Suprapubic skin (tissue), 4 donors: ENCODE results near the gene MARCHF10. TPM values are rescaled to one million over a fixed set of nuclear protein-coding genes. Genes with fewer than 3 reads are reported as not detected.

ENCODE experiments used
- DNase-seq, 2 donors: peaks; one replicate each; pipeline ENCODE4 v3.0.0-alpha.2; 2019; ENCODE audit warnings: low spot score in 2 of 2
- H3K27ac ChIP-seq: fragments of 200-600 bp; sonication (generic); one replicate; pipeline ENCODE4 v1.5.1; 2019
- H3K27me3 ChIP-seq: fragments of 200-600 bp; sonication (generic); one replicate; pipeline ENCODE4 v1.5.1; 2019
- H3K36me3 ChIP-seq: fragments of 200-600 bp; sonication (generic); one replicate; pipeline ENCODE4 v1.5.1; 2019
- H3K4me1 ChIP-seq: fragments of 200-600 bp; sonication (generic); one replicate; pipeline ENCODE4 v1.5.1; 2019
- H3K4me3 ChIP-seq: fragments of 200-600 bp; sonication (generic); one replicate; pipeline ENCODE4 v1.5.1; 2019; ENCODE audit warnings: mild to moderate bottlenecking
- H3K9me3 ChIP-seq: fragments of 200-600 bp; sonication (generic); one replicate; pipeline ENCODE4 v1.5.1; 2019
- EP300 ChIP-seq: sonication (generic); formaldehyde crosslinking; IDR thresholded peaks from one replicate; pipeline ENCODE4 v1.6.1; 2017; ENCODE audit warnings: antibody characterized with exemption
- POLR2A ChIP-seq, 2 donors: fragments of 450-650 bp; IDR thresholded peaks; one replicate each; pipeline ENCODE4 v1.6.1; 2017; ENCODE audit warnings: antibody characterized with exemption in 2 of 2, mild to moderate bottlenecking in 2 of 2, moderate library complexity in 2 of 2
- POLR2AphosphoS5 ChIP-seq, 3 donors: sonication (generic); formaldehyde crosslinking; IDR thresholded peaks; one replicate each; pipeline ENCODE4 v1.6.1; 2017; ENCODE audit warnings: antibody characterized with exemption in 3 of 3
- WGBS: methylation state at CpG from one replicate; pipeline ENCODE4 v1.1.5; 2018; 5-methylcytosine and 5-hydroxymethylcytosine counted together
- total RNA-seq, 4 donors: library from RNA; depleted of rRNA; stranded (reverse); fragments of >200 nt; gene quantifications; one replicate each; pipeline ENCODE4 v1.1.0, GENCODE V29; 2016
- TF ChIP-seq, protein P1 (sequence below), 2 donors: fragments of 200-600 bp in 1 of 2; fragments of 450-650 bp in 1 of 2; sonication (generic) in 1 of 2; IDR thresholded peaks; one replicate each; pipeline ENCODE4 v1.5.1; 2016 to 2019; ENCODE audit warnings: antibody characterized with exemption in 2 of 2, mild to moderate bottlenecking in 1 of 2, moderate library complexity in 1 of 2

MARCHF10 gene
- total RNA-seq, 4 donors from 2014 or later, result not detected

DNA sequence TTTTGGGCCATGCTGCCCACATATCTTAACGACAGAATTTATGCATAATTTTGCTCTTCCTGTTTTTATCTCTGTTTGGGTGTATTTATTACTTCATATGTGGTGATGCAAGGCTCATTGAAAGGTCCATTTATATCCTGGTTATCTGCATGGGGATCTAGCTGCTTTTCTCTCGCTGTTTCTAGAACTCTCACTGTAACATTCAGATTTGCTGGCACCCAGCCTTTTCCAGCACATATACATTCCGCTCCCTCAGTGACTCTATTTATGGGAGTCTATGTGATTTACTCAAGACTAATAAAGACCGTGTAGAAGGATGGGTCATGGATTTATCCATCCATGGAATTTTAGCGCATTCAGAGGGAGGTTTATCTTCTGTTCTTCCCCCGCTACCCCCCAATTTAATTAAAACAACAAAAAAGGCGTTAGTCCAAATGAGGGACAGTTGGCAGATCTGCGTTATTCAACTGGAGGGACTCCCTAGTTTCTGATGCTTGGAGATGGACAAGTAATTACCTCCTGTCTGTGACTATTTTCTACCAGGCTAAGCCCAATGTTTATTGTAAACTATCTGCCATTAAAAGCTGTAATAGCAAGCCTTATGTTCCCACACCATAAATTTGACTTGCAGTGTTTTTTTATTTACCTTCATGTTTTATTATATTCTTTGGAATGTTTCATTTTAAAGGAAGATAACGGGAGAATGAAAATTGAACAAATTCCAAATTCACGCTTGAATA, 19.8 kb upstream of the MARCHF10 start:
- TF ChIP-seq POLR2A (IDR thresholded peaks at IDR 0.05), result no peak
- Histone ChIP-seq H3K27ac (no peak overlapping the region), H3K4me3 (no peak overlapping the region), H3K27me3 (no peaks in the 10 kb centered on the region), H3K9me3 (no peaks in the 10 kb centered on the region), H3K36me3 (no peaks in the 10 kb centered on the region), H3K4me1 (peaks cover 13% of the 10 kb centered on the region)
- DNase-seq, result no peak
- 55% methylated on average over 10 of the region's 10 CpGs for WGBS

DNA sequence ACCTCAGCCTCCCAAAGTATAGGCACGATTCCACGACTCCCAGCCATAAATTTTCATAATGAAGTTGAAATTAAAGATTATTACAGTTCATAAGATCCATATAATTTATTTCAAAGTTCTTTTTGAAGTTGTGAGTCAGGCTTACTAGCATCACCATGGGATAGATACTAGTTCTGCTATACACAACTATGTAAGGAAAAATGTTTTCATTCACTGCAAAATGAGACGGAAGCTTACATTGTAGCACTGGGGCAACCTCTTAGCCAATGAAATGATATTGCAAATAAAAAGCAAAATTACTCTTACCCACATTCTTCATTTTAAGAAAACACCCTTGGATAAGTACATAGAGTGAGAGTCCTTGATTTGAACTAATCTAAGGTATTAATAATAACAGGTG, 18.8 kb upstream of the MARCHF10 start:
- Histone ChIP-seq H3K4me3 (no peak overlapping the region), H3K36me3 (no peaks in the 10 kb centered on the region), H3K27me3 (no peaks in the 10 kb centered on the region), H3K27ac (no peak overlapping the region), H3K4me1 (peaks cover 15% of the 10 kb centered on the region), H3K9me3 (no peaks in the 10 kb centered on the region)
- 59% methylated on average over 3 of the region's 3 CpGs for WGBS
- TF ChIP-seq POLR2A (IDR thresholded peaks at IDR 0.05) (no peak), EP300 (no peak), POLR2AphosphoS5 (IDR thresholded peaks at IDR 0.05) (no peak)
- TF ChIP-seq, protein P1, sequence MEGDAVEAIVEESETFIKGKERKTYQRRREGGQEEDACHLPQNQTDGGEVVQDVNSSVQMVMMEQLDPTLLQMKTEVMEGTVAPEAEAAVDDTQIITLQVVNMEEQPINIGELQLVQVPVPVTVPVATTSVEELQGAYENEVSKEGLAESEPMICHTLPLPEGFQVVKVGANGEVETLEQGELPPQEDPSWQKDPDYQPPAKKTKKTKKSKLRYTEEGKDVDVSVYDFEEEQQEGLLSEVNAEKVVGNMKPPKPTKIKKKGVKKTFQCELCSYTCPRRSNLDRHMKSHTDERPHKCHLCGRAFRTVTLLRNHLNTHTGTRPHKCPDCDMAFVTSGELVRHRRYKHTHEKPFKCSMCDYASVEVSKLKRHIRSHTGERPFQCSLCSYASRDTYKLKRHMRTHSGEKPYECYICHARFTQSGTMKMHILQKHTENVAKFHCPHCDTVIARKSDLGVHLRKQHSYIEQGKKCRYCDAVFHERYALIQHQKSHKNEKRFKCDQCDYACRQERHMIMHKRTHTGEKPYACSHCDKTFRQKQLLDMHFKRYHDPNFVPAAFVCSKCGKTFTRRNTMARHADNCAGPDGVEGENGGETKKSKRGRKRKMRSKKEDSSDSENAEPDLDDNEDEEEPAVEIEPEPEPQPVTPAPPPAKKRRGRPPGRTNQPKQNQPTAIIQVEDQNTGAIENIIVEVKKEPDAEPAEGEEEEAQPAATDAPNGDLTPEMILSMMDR (IDR thresholded peaks at IDR 0.05), result no peak
- no peak for DNase-seq

DNA sequence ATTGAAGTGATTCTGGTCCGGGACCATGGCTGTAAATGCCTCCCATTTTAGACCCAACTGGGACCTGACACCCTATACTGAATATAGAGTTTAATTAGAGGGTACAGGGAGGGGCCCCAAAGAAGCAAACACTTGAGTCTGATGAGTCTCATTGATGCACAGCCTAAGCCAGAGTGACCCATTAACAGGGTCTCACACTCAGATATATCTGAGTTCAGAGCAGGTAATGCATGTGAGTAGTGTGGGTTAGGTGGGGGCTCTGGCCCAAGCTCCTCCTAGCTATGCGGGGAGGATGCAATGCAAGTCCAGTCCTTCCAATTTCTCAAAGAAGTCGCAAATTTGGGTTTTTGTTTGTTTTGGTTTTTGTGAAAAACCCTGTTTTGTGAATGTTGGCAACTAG, 17.1 kb upstream of the MARCHF10 start:
- Histone ChIP-seq H3K27me3 (no peaks in the 10 kb centered on the region), H3K4me1 (peaks cover 26% of the 10 kb centered on the region), H3K4me3 (no peak overlapping the region), H3K9me3 (no peaks in the 10 kb centered on the region), H3K36me3 (no peaks in the 10 kb centered on the region), H3K27ac (no peak overlapping the region)
- WGBS, result 85% methylated on average over 3 of the region's 3 CpGs
- TF ChIP-seq POLR2A (IDR thresholded peaks at IDR 0.05), result no peak
- TF ChIP-seq, protein P1 (IDR thresholded peaks at IDR 0.05), result no peak
- TF ChIP-seq POLR2AphosphoS5 (IDR thresholded peaks at IDR 0.05), result no peak
- no peak for TF ChIP-seq EP300
- DNase-seq, result no peak

DNA sequence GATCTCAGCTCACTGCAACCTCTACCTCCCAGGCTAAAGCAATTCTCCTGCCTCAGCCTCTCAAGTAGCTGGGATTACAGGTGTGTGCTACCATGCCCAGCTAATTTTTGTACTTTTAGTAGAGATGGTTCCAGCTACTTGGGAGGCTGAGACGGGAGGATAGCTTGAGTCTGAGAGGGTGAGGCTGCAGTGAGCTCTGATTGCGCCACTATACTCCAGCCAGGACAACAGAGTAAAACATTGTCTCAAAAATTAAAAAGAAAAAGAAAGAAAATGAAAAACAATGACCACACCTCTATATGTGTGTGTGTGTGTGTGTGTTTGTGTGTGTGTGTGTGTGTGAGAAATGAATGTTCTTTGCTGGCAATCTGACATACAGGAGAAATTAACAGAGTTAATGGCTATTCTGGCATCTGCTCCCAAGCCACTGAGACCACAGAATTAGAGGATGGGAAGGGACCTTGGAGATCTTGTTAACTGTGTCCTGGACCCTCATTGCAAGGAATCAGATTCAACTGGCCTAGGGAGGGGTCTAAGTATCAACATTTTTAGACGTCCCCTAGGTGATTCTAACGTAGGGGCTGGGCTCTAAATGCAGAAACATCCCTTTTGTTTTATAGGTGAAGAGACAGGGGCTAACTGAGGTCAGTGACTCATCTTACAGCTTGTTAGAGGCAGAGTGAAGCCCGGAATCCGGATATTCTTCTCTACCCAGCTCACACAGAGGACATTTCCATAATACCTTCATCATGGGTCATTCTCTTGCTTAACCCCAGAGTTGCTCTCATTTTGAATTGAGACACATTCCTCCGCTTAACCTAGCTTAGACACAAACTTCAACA, 16.4 kb upstream of the MARCHF10 start:
- no peak for TF ChIP-seq POLR2AphosphoS5 (IDR thresholded peaks at IDR 0.05)
- TF ChIP-seq EP300, result no peak
- TF ChIP-seq, protein P1 (IDR thresholded peaks at IDR 0.05), result no peak
- TF ChIP-seq POLR2A (IDR thresholded peaks at IDR 0.05), result no peak
- H3K4me1 ChIP-seq, result peaks cover 31% of the 10 kb centered on the region
- H3K4me3 ChIP-seq, result no peak overlapping the region
- no peaks in the 10 kb centered on the region for H3K9me3 ChIP-seq
- no peaks in the 10 kb centered on the region for H3K27me3 ChIP-seq
- no peak for DNase-seq
- 65% methylated on average over 7 of the region's 7 CpGs for WGBS
- no peaks in the 10 kb centered on the region for H3K36me3 ChIP-seq
- H3K27ac ChIP-seq, result no peak overlapping the region

DNA sequence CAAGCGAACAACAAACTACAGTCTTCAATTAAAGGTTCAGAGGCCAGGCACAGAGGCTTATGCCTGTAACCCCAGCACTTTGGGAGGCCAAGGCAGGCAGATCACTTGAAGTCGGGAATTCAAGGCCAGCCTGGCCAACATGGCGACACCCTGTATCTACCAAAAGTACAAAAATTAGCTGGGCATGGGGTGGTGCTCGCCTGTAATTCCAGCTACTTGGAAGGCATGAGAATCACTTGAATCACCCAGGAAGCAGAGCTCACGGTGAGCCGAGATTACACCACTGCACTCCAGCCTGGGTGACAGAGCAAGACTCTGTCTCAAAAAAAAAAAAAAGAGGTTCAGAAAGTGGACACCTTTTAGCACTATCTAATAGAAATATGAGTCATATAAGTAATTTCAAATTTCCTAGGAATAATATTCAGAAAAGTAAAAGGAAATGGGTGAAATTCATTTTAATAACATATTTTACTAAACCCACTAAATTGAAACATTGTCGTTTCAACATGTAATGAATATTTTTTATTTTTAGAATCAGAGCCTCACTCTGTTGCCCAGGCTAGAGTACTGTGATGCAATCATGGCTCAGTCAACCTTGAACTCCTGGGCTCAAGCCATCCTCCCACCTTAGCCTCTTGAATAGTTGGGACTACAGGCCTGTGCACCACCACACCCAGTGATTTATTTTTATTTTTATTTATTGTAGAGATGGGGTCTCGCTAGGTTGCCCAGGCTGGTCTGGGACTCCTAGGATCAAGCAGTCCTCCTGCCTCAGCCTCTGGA, 15.2 kb upstream of the MARCHF10 start:
- Histone ChIP-seq H3K36me3 (no peaks in the 10 kb centered on the region), H3K27me3 (no peaks in the 10 kb centered on the region), H3K9me3 (no peaks in the 10 kb centered on the region), H3K4me3 (no peak overlapping the region), H3K27ac (no peak overlapping the region), H3K4me1 (peaks cover 38% of the 10 kb centered on the region)
- TF ChIP-seq, protein P1 (IDR thresholded peaks at IDR 0.05), result no peak
- no peak for TF ChIP-seq EP300
- no peak for DNase-seq
- 90% methylated on average over 8 of the region's 8 CpGs for WGBS
